ENCODE data around the gene SGTA.
A peak's percentile ranks its signal among the peaks of the same experiment; 100 is the strongest.

The SGTA gene

DNA sequence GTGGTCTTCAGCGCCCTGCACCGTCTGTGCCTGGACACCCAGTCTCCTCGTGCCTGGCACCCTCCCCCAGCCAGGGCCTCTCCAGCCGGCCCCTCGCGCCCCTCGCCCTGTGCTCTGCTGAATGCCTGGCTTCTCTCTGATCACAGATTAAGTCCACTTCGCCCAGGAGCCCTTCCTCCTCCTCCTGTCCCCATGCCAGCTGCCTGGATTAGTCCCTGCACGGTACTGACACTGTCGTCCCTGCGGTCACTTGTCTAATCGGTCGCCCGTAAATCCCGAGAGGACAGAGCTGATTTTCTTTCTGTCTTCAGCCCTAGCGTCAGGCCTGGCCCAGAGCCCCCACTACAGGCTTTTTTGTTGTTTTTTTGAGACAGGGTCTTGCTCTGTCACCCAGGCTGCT is 8.8 kb upstream of the SGTA start:
- H3K4me1 Mint-ChIP-seq (ENCODE audit: low read depth) = peaks cover 7% of the 10 kb centered on the region
- no peak overlapping the region for H3K4me3 Mint-ChIP-seq
- H3K9me3 Mint-ChIP-seq = no peaks in the 10 kb centered on the region
- H3K27ac Mint-ChIP-seq = no peak overlapping the region
- H3K27me3 Mint-ChIP-seq (ENCODE audit: low read depth) = no peaks in the 10 kb centered on the region
- H3K36me3 Mint-ChIP-seq (ENCODE audit: low read depth) = peaks cover 22% of the 10 kb centered on the region

GRCh38 chr19:2791440-2791839 is 8.4 kb upstream of the SGTA start:
- peaks cover 22% of the 10 kb centered on the region for H3K36me3 Mint-ChIP-seq (ENCODE audit: low read depth)
- no peak overlapping the region for H3K4me3 Mint-ChIP-seq
- H3K27me3 Mint-ChIP-seq (ENCODE audit: low read depth) = no peaks in the 10 kb centered on the region
- peaks cover 7% of the 10 kb centered on the region for H3K4me1 Mint-ChIP-seq (ENCODE audit: low read depth)
- no peak overlapping the region for H3K27ac Mint-ChIP-seq
- no peaks in the 10 kb centered on the region for H3K9me3 Mint-ChIP-seq

DNA sequence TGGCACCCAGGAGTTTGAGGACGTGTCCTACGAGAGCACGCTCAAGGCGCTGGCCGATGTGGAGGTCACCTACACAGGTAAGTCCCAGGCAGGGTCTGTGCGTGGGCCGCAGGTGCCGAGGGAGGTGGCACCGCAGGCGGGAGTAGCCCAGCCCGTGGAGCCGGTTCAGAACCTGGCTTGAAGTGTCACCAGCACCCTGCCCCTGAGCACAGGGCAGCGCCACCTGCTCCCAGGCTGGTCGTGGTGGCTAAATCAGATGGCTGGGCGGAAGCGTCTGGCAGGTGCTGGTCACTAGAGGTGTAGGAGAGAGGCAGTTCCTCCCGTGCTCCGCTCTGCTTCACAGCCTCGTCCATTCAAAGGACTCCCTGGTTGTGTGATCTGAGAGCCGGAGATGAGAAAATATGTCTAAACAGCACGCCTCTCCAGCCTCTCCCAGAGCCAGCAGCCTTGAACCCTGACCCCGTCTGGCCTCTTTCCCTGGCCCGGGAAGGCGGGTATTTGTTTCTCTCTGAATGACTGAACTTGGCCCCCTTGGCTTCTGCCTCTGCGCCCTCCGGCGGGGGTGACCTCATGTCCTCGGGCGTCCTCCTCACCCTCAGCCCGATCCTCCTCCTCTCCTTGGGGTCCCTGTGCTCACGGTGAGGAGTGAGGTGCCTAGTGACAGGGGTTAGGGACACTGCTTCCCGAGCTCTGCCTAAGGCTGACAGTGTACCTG is 7.6 kb upstream of the SGTA start:
- H3K9me3 Mint-ChIP-seq = no peaks in the 10 kb centered on the region
- H3K4me3 Mint-ChIP-seq = no peak overlapping the region
- no peaks in the 10 kb centered on the region for H3K27me3 Mint-ChIP-seq (ENCODE audit: low read depth)
- no peak overlapping the region for H3K27ac Mint-ChIP-seq
- peaks cover 10% of the 10 kb centered on the region for H3K4me1 Mint-ChIP-seq (ENCODE audit: low read depth)
- H3K36me3 Mint-ChIP-seq (ENCODE audit: low read depth) = peaks cover 18% of the 10 kb centered on the region

- Mint-ChIP-seq H3K4me1 (ENCODE audit: low read depth) (peaks cover 11% of the 10 kb centered on the region), H3K36me3 (ENCODE audit: low read depth) (peaks cover 14% of the 10 kb centered on the region), H3K9me3 (no peaks in the 10 kb centered on the region), H3K4me3 (no peak overlapping the region), H3K27me3 (ENCODE audit: low read depth) (no peaks in the 10 kb centered on the region), H3K27ac (no peak overlapping the region)
Observed at GRCh38 chr19:2790194-2790556, 7.1 kb upstream of the SGTA start.

GRCh38 chr19:2788237-2788636 is 5.2 kb upstream of the SGTA start:
- Mint-ChIP-seq H3K4me3 (no peak overlapping the region), H3K27ac (no peak overlapping the region), H3K27me3 (ENCODE audit: low read depth) (no peaks in the 10 kb centered on the region), H3K4me1 (ENCODE audit: low read depth) (peaks cover 21% of the 10 kb centered on the region), H3K36me3 (ENCODE audit: low read depth) (peaks cover 10% of the 10 kb centered on the region), H3K9me3 (no peaks in the 10 kb centered on the region)

DNA sequence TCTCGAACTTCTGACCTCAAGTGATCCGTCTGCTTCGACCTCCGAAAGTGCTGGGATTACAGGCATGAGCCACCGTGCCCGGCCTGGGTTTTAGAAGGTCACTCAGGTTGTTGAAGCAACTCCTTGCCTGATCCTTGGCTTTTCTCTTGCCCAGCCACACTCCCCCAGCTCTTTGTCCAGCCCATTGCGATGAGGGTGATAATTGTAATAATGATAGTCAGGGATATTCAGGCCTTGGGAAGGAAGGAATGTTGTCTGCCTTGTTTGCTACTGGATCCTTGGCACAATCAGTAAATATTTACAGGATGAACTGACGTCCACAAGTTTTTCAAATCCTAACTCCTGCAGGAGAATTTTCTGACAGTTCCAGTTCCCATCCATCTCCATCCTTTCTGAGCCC is 4.0 kb upstream of the SGTA start:
- Mint-ChIP-seq H3K36me3 (ENCODE audit: low read depth) (peaks cover 7% of the 10 kb centered on the region), H3K27ac (no peak overlapping the region), H3K9me3 (no peaks in the 10 kb centered on the region), H3K27me3 (ENCODE audit: low read depth) (no peaks in the 10 kb centered on the region), H3K4me3 (peak overlapping the region; percentile 60), H3K4me1 (ENCODE audit: low read depth) (peaks cover 25% of the 10 kb centered on the region)

DNA sequence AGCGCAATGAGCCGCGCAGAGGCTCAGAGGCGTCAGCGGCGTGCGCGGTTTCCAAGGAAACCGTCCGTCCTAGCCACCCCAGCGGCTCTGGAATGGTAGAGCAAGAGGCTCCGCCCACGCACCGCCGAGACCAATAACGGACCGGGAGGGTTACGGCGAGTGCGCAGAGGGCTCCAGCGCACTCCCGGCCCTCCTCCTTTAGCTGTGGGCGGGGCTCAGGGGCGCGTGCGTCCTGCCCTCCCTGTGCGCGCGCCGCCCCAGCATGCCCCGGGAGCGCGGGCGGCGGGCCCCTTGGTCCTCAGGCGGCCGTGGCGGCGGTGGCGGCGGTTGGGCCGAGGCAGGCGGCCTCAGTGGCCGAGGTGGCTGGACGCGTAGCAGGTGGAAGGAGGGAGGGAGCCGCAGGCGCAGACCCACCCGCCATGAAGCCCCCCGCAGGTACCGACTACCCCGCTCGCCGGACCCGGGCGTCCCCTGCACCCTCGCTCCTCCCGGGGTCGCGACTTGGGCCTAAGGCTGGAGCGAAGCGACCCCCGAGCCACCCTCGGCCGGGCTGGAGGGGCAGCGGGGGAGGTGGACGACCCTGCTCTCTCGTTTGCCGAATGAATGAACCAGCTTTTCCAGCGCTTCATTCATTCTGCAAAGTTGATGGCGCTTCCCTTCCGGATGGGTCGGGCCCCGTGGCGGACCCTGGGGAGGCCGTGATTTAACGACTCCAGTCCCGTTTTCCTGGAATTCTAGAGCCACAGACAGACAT is 2.3 kb upstream of the SGTA start, which contains the start of gene THOP1:
Gene THOP1, plus strand, starts transcription at position 260 of the 754 bp plus-strand sequence. Its CDS starts 160 bp downstream, at position 420.
- Mint-ChIP-seq H3K27ac (peak within 1 kb of the TSS; percentile 85), H3K4me1 (ENCODE audit: low read depth) (peaks cover 35% of the 10 kb centered on the region)

GRCh38 chr19:2783781-2784145 is 690 bp upstream of the SGTA start:
- H3K36me3 Mint-ChIP-seq (ENCODE audit: low read depth) = peaks cover 8% of the 10 kb centered on the region
- no peaks in the 10 kb centered on the region for H3K9me3 Mint-ChIP-seq
- H3K4me3 Mint-ChIP-seq = peak overlapping the region; percentile 92
- H3K27ac Mint-ChIP-seq = peak overlapping the region; percentile 91
- H3K4me1 Mint-ChIP-seq (ENCODE audit: low read depth) = peaks cover 38% of the 10 kb centered on the region
- H3K27me3 Mint-ChIP-seq (ENCODE audit: low read depth) = no peaks in the 10 kb centered on the region

More for the DNA sequence above, 2.3 kb upstream of the SGTA start, which contains the start of gene THOP1:
- Mint-ChIP-seq H3K36me3 (ENCODE audit: low read depth) (peaks cover 7% of the 10 kb centered on the region), H3K4me3 (peak within 1 kb of the TSS; percentile 98), H3K9me3 (no peaks in the 10 kb centered on the region), H3K27me3 (ENCODE audit: low read depth) (no peaks in the 10 kb centered on the region)

DNA sequence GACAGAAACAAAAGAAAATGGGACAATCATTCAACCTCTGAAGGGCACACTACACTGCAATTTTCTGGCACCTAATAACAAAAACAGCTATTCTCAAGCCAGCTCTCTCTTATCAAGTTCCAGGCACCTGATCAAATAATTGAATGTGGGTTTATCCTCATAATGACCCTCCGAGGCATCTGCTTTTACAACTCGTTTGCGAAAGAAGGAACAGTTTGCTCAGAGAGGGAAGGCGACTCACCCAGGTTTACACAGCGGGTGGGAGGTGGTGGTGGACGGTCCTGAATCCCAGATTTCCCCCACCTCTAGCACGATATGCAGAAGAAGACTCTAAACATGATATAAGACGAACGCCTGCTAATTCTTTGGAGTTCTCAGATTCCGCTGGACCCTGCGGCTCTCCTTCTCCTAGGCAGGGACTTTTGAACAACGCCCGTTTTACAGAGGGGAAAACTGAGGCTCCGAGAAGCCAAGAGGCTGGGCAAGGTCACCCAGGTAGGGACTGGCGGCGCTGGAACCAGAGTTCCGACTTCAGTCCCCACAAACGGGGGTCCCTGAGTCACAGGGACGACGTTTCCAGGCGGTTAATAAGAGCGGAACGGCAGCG is 641 bp downstream of the SGTA start:
- peak overlapping the region; percentile 91 for H3K27ac Mint-ChIP-seq
- peak overlapping the region; percentile 92 for H3K4me3 Mint-ChIP-seq
- H3K27me3 Mint-ChIP-seq (ENCODE audit: low read depth) = no peaks in the 10 kb centered on the region
- H3K9me3 Mint-ChIP-seq = no peaks in the 10 kb centered on the region
- peaks cover 37% of the 10 kb centered on the region for H3K4me1 Mint-ChIP-seq (ENCODE audit: low read depth)
- H3K36me3 Mint-ChIP-seq (ENCODE audit: low read depth) = peaks cover 9% of the 10 kb centered on the region

GRCh38 chr19:2780284-2780683 is 2.8 kb downstream of the SGTA start:
- Mint-ChIP-seq H3K4me1 (ENCODE audit: low read depth) (peaks cover 41% of the 10 kb centered on the region), H3K27ac (no peak overlapping the region), H3K27me3 (ENCODE audit: low read depth) (no peaks in the 10 kb centered on the region), H3K36me3 (ENCODE audit: low read depth) (peaks cover 7% of the 10 kb centered on the region), H3K4me3 (no peak overlapping the region), H3K9me3 (no peaks in the 10 kb centered on the region)

GRCh38 chr19:2779121-2779740 is 3.8 kb downstream of the SGTA start:
- peaks cover 7% of the 10 kb centered on the region for H3K36me3 Mint-ChIP-seq (ENCODE audit: low read depth)
- no peaks in the 10 kb centered on the region for H3K27me3 Mint-ChIP-seq (ENCODE audit: low read depth)
- H3K27ac Mint-ChIP-seq = no peak overlapping the region
- H3K9me3 Mint-ChIP-seq = no peaks in the 10 kb centered on the region
- H3K4me3 Mint-ChIP-seq = no peak overlapping the region
- H3K4me1 Mint-ChIP-seq (ENCODE audit: low read depth) = peaks cover 40% of the 10 kb centered on the region

DNA sequence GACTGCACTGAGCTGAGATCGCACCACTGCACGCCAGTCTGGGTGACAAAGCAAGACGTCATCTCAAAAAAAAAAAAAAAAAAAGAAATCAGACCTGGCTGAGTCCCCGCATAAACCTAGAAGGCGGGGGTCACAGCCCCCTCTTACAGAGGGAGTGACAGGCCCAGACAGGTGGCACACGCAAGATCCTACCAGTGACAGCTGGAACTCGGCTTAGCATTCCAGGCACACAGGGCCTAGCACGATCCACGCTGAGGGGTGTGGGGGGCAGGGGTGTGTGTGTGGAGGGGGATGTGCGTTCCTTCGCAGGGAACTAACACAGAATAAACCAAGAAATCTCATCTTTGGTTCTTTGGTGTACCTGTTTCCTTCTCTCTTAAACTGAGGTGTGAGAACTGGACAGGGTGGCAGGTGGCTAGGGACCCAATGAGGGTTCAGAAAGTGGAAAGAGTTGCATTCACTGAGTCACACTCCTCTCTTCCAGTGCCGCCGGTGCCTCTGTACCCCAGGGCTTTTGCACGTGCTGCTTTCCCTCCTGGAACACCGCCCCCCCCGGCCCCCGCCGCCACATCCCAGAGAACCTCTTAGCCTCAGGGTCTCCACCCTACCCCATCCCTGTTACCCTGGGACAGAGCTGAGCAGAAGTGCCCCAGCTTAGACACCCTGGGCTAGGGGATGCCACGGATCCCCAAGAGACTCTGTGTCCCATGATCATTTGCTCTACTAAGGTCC is 5.0 kb downstream of the SGTA start:
- Mint-ChIP-seq H3K4me1 (ENCODE audit: low read depth) (peaks cover 34% of the 10 kb centered on the region), H3K4me3 (no peak overlapping the region), H3K36me3 (ENCODE audit: low read depth) (peaks cover 7% of the 10 kb centered on the region), H3K9me3 (no peaks in the 10 kb centered on the region), H3K27ac (no peak overlapping the region), H3K27me3 (ENCODE audit: low read depth) (no peaks in the 10 kb centered on the region)

GRCh38 chr19:2775556-2776430 is 7.3 kb downstream of the SGTA start:
- H3K27me3 Mint-ChIP-seq (ENCODE audit: low read depth) = no peaks in the 10 kb centered on the region
- peaks cover 7% of the 10 kb centered on the region for H3K36me3 Mint-ChIP-seq (ENCODE audit: low read depth)
- peak overlapping the region; percentile 93 for H3K27ac Mint-ChIP-seq
- H3K4me3 Mint-ChIP-seq = peak overlapping the region; percentile 79
- no peaks in the 10 kb centered on the region for H3K9me3 Mint-ChIP-seq
- peaks cover 25% of the 10 kb centered on the region for H3K4me1 Mint-ChIP-seq (ENCODE audit: low read depth)

Data from T-helper 1 cell treated with Interleukin-12 subunit alpha and Interleukin-12 subunit beta and Interleukin-4 antibody, amounts not matched to agents 30 μg/mL and 1 μg/mL, for 36 hours (primary cell).